HT-29 (cell line): ENCODE measurements around the gene ELF1. TPM values are rescaled to one million over a fixed set of nuclear protein-coding genes. Genes with fewer than 3 reads are reported as not detected.

ENCODE experiments used
- DNase-seq: peaks from one replicate; pipeline ENCODE4 v3.0.0-alpha.2; 2015; ENCODE audit warnings: low spot score
- total RNA-seq: library from RNA; depleted of rRNA; stranded (reverse); fragments of >200 nt; shearing (Covaris generic); gene quantifications from 2 replicates; pipeline ENCODE4 v1.2.3, GENCODE V29; 2014; rRNA removed

The ELF1 gene
- total RNA-seq: 41.9 and 46.5 TPM in 2 replicates

DNA sequence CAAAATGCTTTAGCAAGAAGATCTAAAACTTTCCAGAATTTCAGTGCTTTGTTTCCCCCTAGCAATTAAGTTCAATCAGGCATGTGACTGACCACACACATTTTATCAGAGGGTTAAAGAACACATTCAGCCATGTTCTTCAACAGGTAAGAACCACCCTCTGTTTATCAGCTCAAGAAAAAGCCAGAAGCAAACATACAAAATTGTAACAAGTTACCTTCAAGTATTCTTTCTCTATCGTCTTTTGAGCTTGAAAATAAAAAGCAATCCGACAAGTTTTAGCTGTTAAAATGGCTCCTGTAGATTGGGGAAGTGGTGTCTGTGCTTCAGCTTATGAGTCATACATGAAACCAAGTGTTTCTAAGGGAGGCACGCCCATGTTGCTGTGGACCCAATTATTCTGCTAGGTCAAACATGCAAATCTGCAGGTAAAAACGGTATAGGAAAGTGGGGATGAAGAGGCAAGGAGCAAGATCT lies at the start of gene ELF1:
TSS of gene ELF1 (minus strand) at position 306 of the 477 bp plus-strand sequence. CDS start 37,262 bp downstream, outside the sequence.
- DNase-seq: peak; percentile 94

- DNase-seq: no peak
Observed at GRCh38 chr13:41065078-41065477, 46.0 kb upstream of the ELF1 start.

DNA sequence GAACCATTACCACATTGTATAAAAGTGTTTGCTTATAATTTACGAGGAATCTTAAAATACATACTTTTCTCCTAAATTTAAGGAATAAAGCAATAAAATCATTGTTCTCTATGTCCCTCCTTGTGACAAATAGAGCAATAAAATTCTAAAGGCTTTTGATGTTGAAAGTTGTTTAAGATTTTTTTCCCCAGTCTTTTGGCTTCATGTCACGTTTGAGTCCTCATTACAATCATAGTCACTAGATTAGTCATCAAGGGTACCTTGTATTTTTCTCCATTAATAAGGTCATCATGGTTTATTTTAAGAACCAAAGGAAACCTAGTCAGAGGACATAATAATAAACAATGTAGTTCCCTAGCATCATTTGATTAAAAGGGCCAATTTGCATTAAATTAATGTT lies 45.4 kb upstream of the ELF1 start:
- DNase-seq: no peak

GRCh38 chr13:41061914-41062837 lies 43.1 kb upstream of the ELF1 start:
- DNase-seq: no peak

- peak; percentile 99 for DNase-seq
Observed at GRCh38 chr13:41061075-41061913, 42.2 kb upstream of the ELF1 start, which contains the start of gene WBP4. WBP4 (plus strand) TSS chr13:41061509; CDS start chr13:41061674, 165 bp downstream.

DNA sequence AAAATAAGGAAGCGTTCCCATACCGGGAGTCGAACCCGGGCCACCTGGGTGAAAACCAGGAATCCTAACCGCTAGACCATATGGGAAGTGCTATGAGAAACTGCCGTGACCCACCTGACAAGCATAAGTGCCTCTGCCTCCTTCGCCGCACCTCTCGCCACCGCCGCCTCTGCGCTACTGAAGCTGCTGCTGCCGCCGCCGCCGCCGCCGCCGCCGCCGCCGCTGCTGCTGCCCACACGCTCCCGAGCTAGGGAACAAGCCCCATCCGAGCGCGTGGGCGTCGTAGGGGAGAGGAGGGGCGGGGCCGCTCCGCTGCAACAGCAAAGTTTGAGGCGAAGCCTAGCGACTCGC lies 41.6 kb upstream of the ELF1 start:
- DNase-seq: no peak

- DNase-seq: peak; percentile 93
Observed at GRCh38 chr13:41060082-41060723, 41.1 kb upstream of the ELF1 start.

GRCh38 chr13:41059456-41060081 lies 40.5 kb upstream of the ELF1 start:
- DNase-seq: peak; percentile 62

GRCh38 chr13:41058295-41059070 lies 39.4 kb upstream of the ELF1 start:
- DNase-seq: no peak

DNA sequence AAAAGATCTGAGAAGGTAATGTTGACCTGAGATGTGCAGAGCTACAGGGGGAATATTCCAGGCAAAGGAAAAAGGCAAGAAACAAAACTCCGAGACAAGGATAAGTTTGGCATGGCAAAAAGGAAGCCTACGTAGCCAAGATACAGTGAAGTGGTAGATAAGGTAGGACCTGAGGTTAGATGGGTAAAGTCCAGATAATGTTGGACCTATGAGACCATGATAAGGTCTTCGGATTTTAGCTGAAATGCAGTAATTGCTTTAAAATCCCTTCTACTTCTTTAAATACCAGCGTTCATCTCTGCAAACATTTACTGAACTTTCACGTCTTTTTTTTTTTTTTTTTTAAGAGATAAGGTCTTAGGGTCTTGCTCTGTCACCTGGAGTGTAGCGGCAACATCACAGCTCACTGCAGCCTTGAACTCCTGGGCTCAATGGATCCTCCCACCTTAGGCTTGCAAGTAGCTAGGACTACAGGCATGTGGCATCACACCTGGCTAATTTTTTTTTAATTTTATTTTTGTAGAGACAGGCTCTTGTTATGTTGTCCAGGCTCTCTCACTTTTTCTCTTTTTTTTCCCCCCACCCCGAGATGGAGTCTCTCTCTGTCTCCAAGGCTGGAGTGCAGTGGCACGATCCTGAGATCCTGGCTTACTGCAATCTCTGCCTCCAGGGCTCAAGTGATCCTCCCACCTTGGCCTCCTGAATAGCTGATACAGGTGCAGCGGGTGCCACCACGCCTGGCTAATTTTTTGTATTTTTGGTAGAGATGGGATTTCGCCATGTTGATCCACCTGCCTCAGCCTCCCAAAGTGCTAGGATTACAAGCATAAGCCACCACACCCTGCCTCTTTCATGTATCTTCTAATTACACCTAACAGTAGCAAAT lies 38.0 kb upstream of the ELF1 start:
- DNase-seq: no peak

DNA sequence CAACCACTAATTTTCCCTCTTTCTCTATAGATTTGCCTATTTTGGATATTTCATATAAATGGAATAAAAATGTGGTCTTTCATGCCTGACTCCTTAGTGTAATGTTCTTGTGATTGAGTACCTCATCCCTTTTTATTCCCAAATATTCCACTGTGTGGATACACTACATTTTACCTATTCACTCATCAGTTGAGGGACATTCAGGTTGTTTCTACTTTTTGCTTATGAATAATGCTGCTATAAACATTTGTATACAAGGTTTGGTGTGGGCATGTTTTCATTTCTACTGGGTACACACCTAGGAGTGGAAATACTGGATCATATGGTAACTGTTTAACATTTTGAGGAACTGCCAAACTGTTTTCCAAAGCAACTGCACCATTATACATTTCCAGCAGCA lies 37.1 kb upstream of the ELF1 start:
- DNase-seq: no peak

DNA sequence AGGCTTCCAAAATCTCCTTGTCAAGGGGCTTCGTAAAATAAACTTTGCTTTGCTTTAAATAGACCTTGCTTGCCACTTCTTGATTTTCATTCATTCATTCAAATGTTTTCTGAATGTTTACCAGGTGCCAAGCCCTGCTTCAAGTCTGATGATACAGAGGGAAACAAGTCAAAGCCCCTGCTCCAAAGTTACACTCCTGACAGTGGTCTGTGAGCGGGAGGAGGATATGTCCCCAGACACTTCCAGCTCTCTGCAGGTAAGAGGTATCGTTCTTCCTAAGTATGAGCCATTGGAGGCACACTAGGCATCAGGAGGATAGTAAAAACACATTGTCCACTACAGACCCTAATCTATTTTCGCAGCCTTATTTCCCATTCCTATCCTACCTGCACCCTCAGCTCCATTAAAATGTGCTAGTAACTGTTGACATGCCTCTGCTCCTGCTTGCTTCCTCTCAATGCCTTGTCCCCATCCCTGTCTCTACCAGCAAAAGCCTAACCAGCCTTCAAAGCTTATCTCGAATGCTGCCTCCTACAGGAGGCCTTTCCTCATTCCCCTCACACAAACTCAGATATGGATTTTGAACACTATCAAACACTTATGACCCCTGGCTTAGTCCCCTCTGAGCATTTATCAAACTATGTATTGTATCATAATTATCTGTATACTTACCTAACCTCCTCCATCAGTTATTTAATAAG lies 36.0 kb upstream of the ELF1 start:
- peak; percentile 38 for DNase-seq

DNA sequence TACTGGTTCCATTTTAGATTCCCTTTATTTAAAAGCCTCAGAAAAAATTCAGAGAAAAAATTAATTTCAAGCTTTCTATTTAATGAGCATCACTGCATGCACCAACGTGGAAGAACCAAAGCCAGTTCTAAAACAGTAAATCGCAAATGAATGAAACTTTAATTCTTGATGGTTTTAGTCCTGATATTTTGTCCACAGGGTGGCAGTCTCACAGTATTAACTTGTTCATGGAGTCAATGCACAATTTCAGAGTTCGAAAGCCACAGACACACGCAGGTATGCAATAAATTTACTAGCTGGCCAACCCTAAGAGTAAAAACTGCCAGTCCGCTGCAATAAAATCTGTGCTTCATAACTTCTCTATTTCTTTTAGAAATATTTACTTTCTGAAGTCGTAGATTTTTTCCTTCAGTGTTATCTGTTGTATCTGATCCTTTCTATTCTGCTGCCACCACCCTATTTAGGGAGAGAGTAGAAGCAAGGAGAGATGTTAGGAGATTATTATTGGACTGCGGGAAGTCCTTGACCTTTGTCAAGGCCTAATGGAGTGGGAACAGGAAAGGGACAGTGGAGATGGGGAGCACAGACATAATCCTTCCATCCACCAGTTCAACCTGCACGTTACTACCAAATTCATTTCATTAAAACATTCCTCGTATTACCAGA lies 35.2 kb upstream of the ELF1 start:
- DNase-seq: peak; percentile 94

GRCh38 chr13:41053384-41053826 lies 34.3 kb upstream of the ELF1 start:
- no peak for DNase-seq

DNA sequence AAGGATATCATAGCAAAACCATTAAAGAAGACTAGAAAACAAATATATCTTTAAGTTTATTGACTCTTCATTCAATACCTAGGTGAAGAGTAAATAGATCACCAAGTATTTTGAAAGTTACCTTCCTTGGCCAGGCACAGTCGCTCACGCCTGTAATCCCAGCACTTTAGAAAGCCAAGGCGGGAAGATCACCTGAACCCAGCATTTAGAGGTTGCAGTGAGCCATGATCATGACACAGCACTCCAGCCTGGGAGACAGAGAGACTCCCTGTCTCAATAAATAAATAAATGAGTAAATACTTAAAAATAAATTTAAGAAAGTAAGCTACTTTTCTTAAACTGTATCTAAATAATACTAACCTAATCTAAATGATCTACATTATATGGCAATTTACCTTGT lies 33.3 kb upstream of the ELF1 start:
- no peak for DNase-seq

DNA sequence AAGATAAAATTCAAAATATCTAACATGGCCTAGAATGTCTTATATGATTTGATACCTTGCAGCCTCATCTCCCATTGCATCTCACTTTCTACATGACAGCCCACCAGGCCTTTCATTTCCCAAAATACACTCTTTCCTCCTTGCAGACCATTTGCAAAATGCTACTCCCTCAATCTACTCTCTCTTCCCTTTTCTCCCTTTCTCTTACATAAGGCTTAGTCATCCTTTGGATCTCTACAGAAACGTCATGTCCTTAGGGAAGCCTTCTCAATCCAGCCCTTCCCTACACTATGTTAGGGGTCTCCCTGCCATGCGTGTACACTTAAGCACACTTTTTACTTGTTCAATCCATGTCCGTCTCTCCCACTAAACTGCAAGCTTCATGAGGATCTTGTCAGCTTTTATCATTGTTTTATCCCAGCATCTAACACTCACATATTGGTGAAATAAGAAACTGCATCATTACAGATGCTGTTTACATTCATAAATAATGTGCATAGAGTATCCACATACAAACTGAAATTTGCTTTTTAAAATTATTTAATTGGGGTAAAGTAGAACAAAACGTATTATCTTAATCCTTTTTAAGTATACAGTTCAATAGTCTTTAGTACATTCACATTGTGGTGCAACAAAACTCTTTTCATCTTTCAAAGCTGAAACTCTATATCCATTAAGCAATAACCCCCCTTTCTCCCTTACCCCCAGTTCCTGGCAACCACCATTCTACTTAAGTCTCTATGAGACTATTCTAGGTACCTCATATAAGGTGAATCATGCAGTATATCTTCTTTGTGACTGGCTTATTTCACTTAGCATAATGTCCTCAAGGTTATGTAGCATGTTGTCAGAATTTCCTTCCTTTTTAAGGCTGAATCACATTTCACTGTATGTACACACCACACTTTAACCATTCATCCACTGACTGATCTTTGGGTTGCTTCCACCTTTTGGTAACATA lies 30.6 kb upstream of the ELF1 start:
- DNase-seq: no peak

- no peak for DNase-seq
Observed at GRCh38 chr13:41048640-41049039, 29.5 kb upstream of the ELF1 start.
